Testis (tissue), 2 donors: ENCODE measurements around the gene ERO1B.

ENCODE experiments used
- POLR2A ChIP-seq: fragments of 450-650 bp; IDR thresholded peaks from one replicate; pipeline ENCODE4 v1.6.1; 2017; ENCODE audit warnings: antibody characterized with exemption, mild to moderate bottlenecking, moderate library complexity
- TF ChIP-seq, protein P1 (sequence below), 3 experiments: fragments of 450-650 bp in 2 of 3; fragments of 200-600 bp in 1 of 3; sonication (generic) in 1 of 3; IDR thresholded peaks; one replicate each; pipeline ENCODE4 v1.5.1; 2016 to 2019; ENCODE audit warnings: antibody characterized with exemption in 3 of 3, mild to moderate bottlenecking in 2 of 3, moderate library complexity in 1 of 3

DNA sequence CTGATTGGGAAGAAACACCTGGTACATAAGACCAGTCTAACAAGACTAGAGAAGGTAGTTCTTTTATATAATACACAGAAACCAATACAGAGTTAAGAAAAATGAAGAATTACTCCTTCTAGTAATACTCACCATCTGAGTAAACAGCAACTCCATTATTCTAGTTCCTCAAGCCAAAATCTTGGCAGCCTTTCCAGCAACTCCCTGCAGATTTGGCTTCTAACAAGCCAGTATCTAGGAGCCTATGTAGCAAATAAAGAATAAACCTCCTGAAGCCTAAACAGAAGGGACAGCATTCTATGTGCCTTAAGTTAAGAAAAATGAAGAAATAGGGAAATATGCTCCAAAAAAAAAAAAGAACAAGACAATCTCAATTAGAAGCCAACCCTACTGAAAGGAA is 24.5 kb downstream of the ERO1B start:
- TF ChIP-seq, protein P1, sequence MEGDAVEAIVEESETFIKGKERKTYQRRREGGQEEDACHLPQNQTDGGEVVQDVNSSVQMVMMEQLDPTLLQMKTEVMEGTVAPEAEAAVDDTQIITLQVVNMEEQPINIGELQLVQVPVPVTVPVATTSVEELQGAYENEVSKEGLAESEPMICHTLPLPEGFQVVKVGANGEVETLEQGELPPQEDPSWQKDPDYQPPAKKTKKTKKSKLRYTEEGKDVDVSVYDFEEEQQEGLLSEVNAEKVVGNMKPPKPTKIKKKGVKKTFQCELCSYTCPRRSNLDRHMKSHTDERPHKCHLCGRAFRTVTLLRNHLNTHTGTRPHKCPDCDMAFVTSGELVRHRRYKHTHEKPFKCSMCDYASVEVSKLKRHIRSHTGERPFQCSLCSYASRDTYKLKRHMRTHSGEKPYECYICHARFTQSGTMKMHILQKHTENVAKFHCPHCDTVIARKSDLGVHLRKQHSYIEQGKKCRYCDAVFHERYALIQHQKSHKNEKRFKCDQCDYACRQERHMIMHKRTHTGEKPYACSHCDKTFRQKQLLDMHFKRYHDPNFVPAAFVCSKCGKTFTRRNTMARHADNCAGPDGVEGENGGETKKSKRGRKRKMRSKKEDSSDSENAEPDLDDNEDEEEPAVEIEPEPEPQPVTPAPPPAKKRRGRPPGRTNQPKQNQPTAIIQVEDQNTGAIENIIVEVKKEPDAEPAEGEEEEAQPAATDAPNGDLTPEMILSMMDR (IDR thresholded peaks at IDR 0.05): no peak
- TF ChIP-seq POLR2A: no peak
